Measurements from ENCODE around the gene AK5. TPM values are rescaled to one million over a fixed set of nuclear protein-coding genes. Genes with fewer than 3 reads are reported as not detected.

AK5 gene
- total and polyA plus RNA-seq, 2 of the 4 experiments (the other 2 are of a cell fraction) = 22.5 to 25.8 TPM

GRCh38 chr1:77319036-77319705 lies 37.4 kb downstream of the AK5 start:
- no peak overlapping the region for H2AFZ ChIP-seq (replicated peaks; ENCODE audit: low read length, poor library complexity)
- peaks cover 16% of the 10 kb centered on the region for H3K4me1 ChIP-seq (ENCODE audit: control insufficient read depth, insufficient read depth, low read length)
- no peaks in the 10 kb centered on the region for H4K20me1 ChIP-seq (ENCODE audit: insufficient read depth, low read length)
- no peak overlapping the region for H2AK9ac ChIP-seq (replicated peaks; ENCODE audit: low read depth, low read length, poor library complexity)
- ChIA-PET CTCF (interaction anchor here (0.6 kb wide), 1 partner anchor 13 kb away, joined by 3 read pairs; no protein-coding TSS in a partner anchor), POLR2A (ENCODE audit: unreplicated experiment) (no interaction called here)
- peak overlapping the region; percentile 33; the same call in 1 of the 3 replicates for H2BK15ac ChIP-seq (ENCODE audit: low read depth, low read length)
- H3K4me3 ChIP-seq (ENCODE audit: insufficient read depth, low read depth, low read length) = no peak overlapping the region
- ATAC-seq (ENCODE audit: low read depth) = no peak
- H3K27ac ChIP-seq (ENCODE audit: insufficient read depth, low read length) = no peak overlapping the region
- peak overlapping the region; percentile 36; the same call in 1 of the 2 replicates for H3K4me2 ChIP-seq (ENCODE audit: low read depth, low read length)
- peak overlapping the region; percentile 16; the same call in 1 of the 2 replicates for H4K91ac ChIP-seq (ENCODE audit: insufficient read depth, low read depth, low read length)
- H3K27me3 ChIP-seq (ENCODE audit: control insufficient read depth, insufficient read depth, low read length) = no peaks in the 10 kb centered on the region
- peak overlapping the region; percentile 17; the same call in 1 of the 2 replicates for H3K4ac ChIP-seq (ENCODE audit: low read depth, low read length)
- TF ChIP-seq SMC3 (IDR thresholded peaks at IDR 0.05; ENCODE audit: low read depth, low read length) (no peak), MXI1 (IDR thresholded peaks at IDR 0.05; ENCODE audit: borderline replicate concordance, low read depth, low read length) (no peak), FOS (IDR thresholded peaks at IDR 0.05; ENCODE audit: low read depth, low read length) (no peak), CEBPB (IDR thresholded peaks at IDR 0.05; ENCODE audit: low read depth, low read length) (no peak), RFX5 (IDR thresholded peaks at IDR 0.05; ENCODE audit: low read depth, low read length) (no peak), USF2 (IDR thresholded peaks at IDR 0.05; ENCODE audit: low read depth, low read length) (no peak), POLR2A (IDR thresholded peaks at IDR 0.05; ENCODE audit: low read depth, low read length) (no peak), MAZ (IDR thresholded peaks at IDR 0.05; ENCODE audit: borderline replicate concordance, low read depth, low read length) (no peak), RAD21 (IDR thresholded peaks at IDR 0.05; ENCODE audit: low read length) (no peak), BHLHE40 (IDR thresholded peaks at IDR 0.05; ENCODE audit: low read depth, low read length) (no peak), NFE2L2 (IDR thresholded peaks at IDR 0.05; ENCODE audit: low read depth, low read length) (no peak), ELK1 (IDR thresholded peaks at IDR 0.05; ENCODE audit: borderline replicate concordance, low read depth, low read length) (no peak), CHD1 (IDR thresholded peaks at IDR 0.05; ENCODE audit: low read depth, low read length) (no peak), MAFK (IDR thresholded peaks at IDR 0.05; ENCODE audit: low read depth, low read length) (no peak)
- TF ChIP-seq, protein P1, sequence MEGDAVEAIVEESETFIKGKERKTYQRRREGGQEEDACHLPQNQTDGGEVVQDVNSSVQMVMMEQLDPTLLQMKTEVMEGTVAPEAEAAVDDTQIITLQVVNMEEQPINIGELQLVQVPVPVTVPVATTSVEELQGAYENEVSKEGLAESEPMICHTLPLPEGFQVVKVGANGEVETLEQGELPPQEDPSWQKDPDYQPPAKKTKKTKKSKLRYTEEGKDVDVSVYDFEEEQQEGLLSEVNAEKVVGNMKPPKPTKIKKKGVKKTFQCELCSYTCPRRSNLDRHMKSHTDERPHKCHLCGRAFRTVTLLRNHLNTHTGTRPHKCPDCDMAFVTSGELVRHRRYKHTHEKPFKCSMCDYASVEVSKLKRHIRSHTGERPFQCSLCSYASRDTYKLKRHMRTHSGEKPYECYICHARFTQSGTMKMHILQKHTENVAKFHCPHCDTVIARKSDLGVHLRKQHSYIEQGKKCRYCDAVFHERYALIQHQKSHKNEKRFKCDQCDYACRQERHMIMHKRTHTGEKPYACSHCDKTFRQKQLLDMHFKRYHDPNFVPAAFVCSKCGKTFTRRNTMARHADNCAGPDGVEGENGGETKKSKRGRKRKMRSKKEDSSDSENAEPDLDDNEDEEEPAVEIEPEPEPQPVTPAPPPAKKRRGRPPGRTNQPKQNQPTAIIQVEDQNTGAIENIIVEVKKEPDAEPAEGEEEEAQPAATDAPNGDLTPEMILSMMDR (conservative IDR thresholded peaks at IDR 0.05; ENCODE audit: low read depth, low read length) = no peak
- whole genome bisulfite sequencing, 2 experiments (ENCODE audit: extremely low coverage in 2 of 2, insufficient read length in 1 of 2) = no CpG with 5 or more reads among the region's 1 CpG
- peak overlapping the region; percentile 33; the same call in 1 of the 2 replicates for H3K23ac ChIP-seq (ENCODE audit: low read depth, low read length)
- peak overlapping the region; percentile 88 for H2BK5ac ChIP-seq (ENCODE audit: low read depth, low read length, poor library complexity, severe bottlenecking)
- peak overlapping the region; percentile 39 for H3K14ac ChIP-seq (replicated peaks; ENCODE audit: low read depth, low read length)
- no peak overlapping the region for H3K9ac ChIP-seq (ENCODE audit: low read depth, low read length)
- H3K9me1 ChIP-seq (ENCODE audit: insufficient read depth, low read length) = 0 out of 2 replicates have a peak, but pooled peaks cover 3% of the 10 kb centered on the region
- BruUV-seq (replicated peaks) = no TSS peak
- no peaks in the 10 kb centered on the region for H3K36me3 ChIP-seq (ENCODE audit: control insufficient read depth, insufficient read depth, low read length)
- intact Hi-C loops (cut with micrococcal nuclease) (no loop called here), in situ Hi-C loops (cut with MboI; ENCODE audit: low sequenced_read_pairs) (no loop called here), dilution Hi-C loops (cut with HindIII; ENCODE audit: low sequenced_read_pairs, unreplicated experiment) (no loop called here)
- peaks cover 0 to 36% of the 10 kb centered on the region in 2 experiments; a peak in 2 of 4 replicates for H3K79me1 ChIP-seq (ENCODE audit: low read depth in 1 of 2, low read length in 2 of 2)
- H3K9me3 ChIP-seq (ENCODE audit: control insufficient read depth, insufficient read depth, low read length) = no peaks in the 10 kb centered on the region
- peak overlapping the region; percentile 91; the same call in 1 of the 2 replicates for H3K18ac ChIP-seq (ENCODE audit: low read depth, low read length)
- no peak overlapping the region for H3K56ac ChIP-seq (ENCODE audit: extremely low read depth, insufficient read depth, low read length)
- H2BK20ac ChIP-seq (ENCODE audit: low read depth, low read length) = peak overlapping the region; percentile 82
- peak; percentile 45 for DNase-seq
- H4K5ac ChIP-seq (ENCODE audit: low read depth, low read length) = peak overlapping the region; percentile 73; the same call in 1 of the 2 replicates
- peak overlapping the region; percentile 83 for H2BK120ac ChIP-seq (ENCODE audit: low read depth, low read length)
- H4K8ac ChIP-seq (ENCODE audit: low read depth in 2 of 2, low read length in 2 of 2) = peak overlapping the region; percentile 15 to 80; a peak in 2 of 4 replicates
- H2AK5ac ChIP-seq (ENCODE audit: low read depth, low read length) = peak overlapping the region; percentile 11; the same call in 1 of the 2 replicates
